Esophagus muscularis mucosa (tissue), 4 donors: Measurements from ENCODE around the gene FLNC. TPM values are rescaled to one million over a fixed set of nuclear protein-coding genes. Genes with fewer than 3 reads are reported as not detected.

Source experiments
- DNase-seq: peaks from one replicate; pipeline ENCODE4 v3.0.0-alpha.2; 2017; ENCODE audit errors: extremely low spot score
- H3K27ac ChIP-seq, 4 donors: fragments of 200-600 bp; sonication (generic); replicated peaks in 1 of 4; 1 replicate in 3 of 4; 2 replicates in 1 of 4; pipeline ENCODE4 v1.5.1; 2016 to 2019; ENCODE audit warnings: mild to moderate bottlenecking in 1 of 4
- H3K27me3 ChIP-seq, 4 donors: fragments of 200-600 bp; sonication (generic); one replicate each; pipeline versions ENCODE4 v1.5.1 to v1.6.0; 2016 to 2019
- H3K36me3 ChIP-seq, 4 donors: fragments of 200-600 bp; sonication (generic); one replicate each; pipeline ENCODE4 v1.5.1; 2016 to 2019
- H3K4me1 ChIP-seq, 4 donors: fragments of 200-600 bp; sonication (generic); one replicate each; pipeline ENCODE4 v1.5.1; 2016 to 2019
- H3K4me3 ChIP-seq, 4 donors: fragments of 200-600 bp; sonication (generic); 1 replicate in 2 of 4; 2 replicates in 2 of 4; pipeline ENCODE4 v1.5.1; 2016 to 2019; ENCODE audit warnings: mild to moderate bottlenecking in 4 of 4, moderate library complexity in 1 of 4
- H3K9me3 ChIP-seq, 4 donors: fragments of 200-600 bp; sonication (generic); 1 replicate in 3 of 4; 2 replicates in 1 of 4; pipeline ENCODE4 v1.5.1; 2016 to 2019
- EP300 ChIP-seq: sonication (generic); formaldehyde crosslinking; IDR thresholded peaks from one replicate; pipeline ENCODE4 v1.6.1; 2017; ENCODE audit warnings: antibody characterized with exemption
- POLR2A ChIP-seq: fragments of 450-650 bp; IDR thresholded peaks from one replicate; pipeline ENCODE4 v1.6.1; 2017; ENCODE audit warnings: antibody characterized with exemption, moderate library complexity, mild to moderate bottlenecking, low read depth
- POLR2AphosphoS5 ChIP-seq, 2 donors: sonication (generic); formaldehyde crosslinking; IDR thresholded peaks; one replicate each; pipeline ENCODE4 v1.6.1; 2017; ENCODE audit warnings: antibody characterized with exemption in 2 of 2
- WGBS: methylation state at CpG from one replicate; pipeline ENCODE4 v1.1.5; 2018; 5-methylcytosine and 5-hydroxymethylcytosine counted together
- intact Hi-C: fragments of 100-400 bp; cut with DNase I; formaldehyde crosslinking; loops from one replicate; pipeline ENCODE4 v1.15.1; 2023
- total RNA-seq, 4 donors: library from RNA; depleted of rRNA; stranded (reverse); fragments of >200 nt; gene quantifications; one replicate each; pipeline versions ENCODE4 v1.1.0 to v1.2.1, GENCODE V29; 2016
- TF ChIP-seq, protein P1 (sequence below), 3 experiments: fragments of 200-600 bp in 2 of 3; fragments of 450-650 bp in 1 of 3; sonication (generic) in 2 of 3; IDR thresholded peaks; one replicate each; pipeline ENCODE4 v1.5.1; 2017 to 2019; ENCODE audit warnings: antibody characterized with exemption in 3 of 3, mild to moderate bottlenecking in 2 of 3, moderate library complexity in 1 of 3

The FLNC gene
- total RNA-seq, 4 donors from 2014 or later = 391 to 932 (median 533) TPM

DNA sequence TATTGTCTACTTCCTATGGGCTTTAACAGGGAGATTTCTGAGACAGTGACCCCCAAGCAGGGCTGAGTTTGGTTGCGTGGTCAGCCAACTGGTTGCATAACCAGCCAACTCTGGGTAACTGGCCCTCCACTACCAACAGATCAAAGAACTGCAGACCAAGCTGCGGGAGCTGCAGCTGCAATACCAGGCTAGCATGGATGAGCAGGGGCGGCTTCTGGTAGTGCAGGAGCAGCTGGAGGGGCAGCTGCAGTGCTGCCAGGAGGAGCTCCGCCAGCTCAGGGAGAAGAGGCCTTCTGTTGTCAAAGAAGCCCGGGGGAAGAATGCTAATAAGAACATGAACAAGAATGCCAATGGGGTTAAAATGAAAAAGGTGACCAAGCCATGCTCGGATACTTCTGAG lies 15.7 kb upstream of the FLNC start:
- intact Hi-C loops = no loop called here
- H3K9me3 ChIP-seq = no peaks in the 10 kb centered on the region
- H3K27ac ChIP-seq = no peak overlapping the region
- no peaks in the 10 kb centered on the region for H3K27me3 ChIP-seq
- H3K36me3 ChIP-seq = peaks cover 0 to 7% (median 0%) of the 10 kb centered on the region in 4 donors
- TF ChIP-seq EP300 = no peak
- no peak for TF ChIP-seq POLR2A
- TF ChIP-seq, protein P1, sequence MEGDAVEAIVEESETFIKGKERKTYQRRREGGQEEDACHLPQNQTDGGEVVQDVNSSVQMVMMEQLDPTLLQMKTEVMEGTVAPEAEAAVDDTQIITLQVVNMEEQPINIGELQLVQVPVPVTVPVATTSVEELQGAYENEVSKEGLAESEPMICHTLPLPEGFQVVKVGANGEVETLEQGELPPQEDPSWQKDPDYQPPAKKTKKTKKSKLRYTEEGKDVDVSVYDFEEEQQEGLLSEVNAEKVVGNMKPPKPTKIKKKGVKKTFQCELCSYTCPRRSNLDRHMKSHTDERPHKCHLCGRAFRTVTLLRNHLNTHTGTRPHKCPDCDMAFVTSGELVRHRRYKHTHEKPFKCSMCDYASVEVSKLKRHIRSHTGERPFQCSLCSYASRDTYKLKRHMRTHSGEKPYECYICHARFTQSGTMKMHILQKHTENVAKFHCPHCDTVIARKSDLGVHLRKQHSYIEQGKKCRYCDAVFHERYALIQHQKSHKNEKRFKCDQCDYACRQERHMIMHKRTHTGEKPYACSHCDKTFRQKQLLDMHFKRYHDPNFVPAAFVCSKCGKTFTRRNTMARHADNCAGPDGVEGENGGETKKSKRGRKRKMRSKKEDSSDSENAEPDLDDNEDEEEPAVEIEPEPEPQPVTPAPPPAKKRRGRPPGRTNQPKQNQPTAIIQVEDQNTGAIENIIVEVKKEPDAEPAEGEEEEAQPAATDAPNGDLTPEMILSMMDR (IDR thresholded peaks at IDR 0.05) = no peak
- TF ChIP-seq POLR2AphosphoS5 (IDR thresholded peaks at IDR 0.05) = no peak
- no peak overlapping the region for H3K4me3 ChIP-seq
- 90% methylated on average over 6 of the region's 6 CpGs for WGBS
- no peak for DNase-seq
- peaks cover 0 to 5% (median 0%) of the 10 kb centered on the region in 4 donors for H3K4me1 ChIP-seq

DNA sequence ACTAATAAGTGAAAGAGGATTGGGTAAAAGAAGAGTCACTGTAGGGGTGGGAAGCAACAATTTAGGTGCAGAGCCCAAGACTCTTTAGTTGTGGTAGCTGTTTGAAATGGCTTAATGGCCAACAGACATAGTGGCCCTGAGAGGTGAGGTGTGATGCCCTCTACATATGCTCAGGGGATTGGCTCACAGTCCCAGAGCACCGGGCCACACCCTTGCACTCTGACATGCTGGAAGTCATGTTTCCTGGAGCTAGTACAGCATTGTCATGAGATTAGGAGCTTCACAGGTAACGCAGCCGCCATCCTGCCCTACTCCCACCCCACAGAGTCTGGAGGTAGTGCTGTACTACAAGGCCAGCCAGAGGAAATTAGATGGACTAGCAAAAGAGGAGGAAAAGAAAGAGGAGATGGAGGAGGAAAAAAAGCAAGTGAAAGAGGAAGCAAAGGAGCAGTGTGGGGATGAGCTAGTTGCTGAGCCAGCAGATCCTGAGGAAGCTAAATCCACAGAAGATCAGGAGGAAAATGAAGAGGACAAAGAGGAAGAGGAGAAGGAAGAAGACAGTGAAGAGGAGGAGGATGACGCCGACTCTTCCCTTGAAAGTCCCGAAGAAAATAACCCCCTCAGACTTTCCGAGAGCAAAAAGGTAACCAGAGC lies 14.8 kb upstream of the FLNC start:
- intact Hi-C loops = no loop called here
- 87% methylated on average over 7 of the region's 7 CpGs for WGBS
- Histone ChIP-seq H3K36me3 (no peaks in the 10 kb centered on the region), H3K4me1 (peaks cover 0 to 5% (median 0%) of the 10 kb centered on the region in 4 donors), H3K27ac (no peak overlapping the region), H3K27me3 (no peaks in the 10 kb centered on the region), H3K4me3 (no peak overlapping the region), H3K9me3 (no peaks in the 10 kb centered on the region)
- TF ChIP-seq, protein P1 (IDR thresholded peaks at IDR 0.05) = no peak
- TF ChIP-seq POLR2A (no peak), POLR2AphosphoS5 (IDR thresholded peaks at IDR 0.05) (no peak)
- DNase-seq = no peak

DNA sequence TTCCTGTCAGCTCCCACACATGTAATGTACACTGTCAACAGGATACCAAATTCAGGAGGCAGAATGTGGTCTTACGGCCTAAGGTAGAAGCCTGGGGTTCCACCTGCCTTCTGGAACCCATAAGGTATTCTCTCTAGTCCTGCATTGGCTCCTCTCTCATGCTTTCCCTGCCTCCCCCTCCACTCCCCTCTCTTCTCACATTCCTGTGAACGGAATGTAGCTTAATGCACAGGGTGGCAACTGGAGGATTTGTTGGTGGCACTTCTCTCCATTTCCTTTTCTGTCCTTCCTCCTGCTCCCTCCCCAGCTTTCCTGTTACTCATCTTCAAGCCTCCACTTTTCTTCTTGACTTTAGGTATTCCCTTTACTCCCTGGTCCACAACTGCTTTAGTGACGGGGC lies 11.5 kb upstream of the FLNC start:
- intact Hi-C loops = no loop called here
- Histone ChIP-seq H3K9me3 (no peaks in the 10 kb centered on the region), H3K4me3 (no peak overlapping the region), H3K27ac (no peak overlapping the region), H3K27me3 (no peaks in the 10 kb centered on the region), H3K36me3 (no peaks in the 10 kb centered on the region), H3K4me1 (no peaks in the 10 kb centered on the region)
- no peak for DNase-seq
- 80% methylated on average over 3 of the region's 3 CpGs for WGBS
- TF ChIP-seq EP300 (no peak), POLR2AphosphoS5 (IDR thresholded peaks at IDR 0.05) (no peak), POLR2A (no peak)
- TF ChIP-seq, protein P1 (IDR thresholded peaks at IDR 0.05) = no peak

DNA sequence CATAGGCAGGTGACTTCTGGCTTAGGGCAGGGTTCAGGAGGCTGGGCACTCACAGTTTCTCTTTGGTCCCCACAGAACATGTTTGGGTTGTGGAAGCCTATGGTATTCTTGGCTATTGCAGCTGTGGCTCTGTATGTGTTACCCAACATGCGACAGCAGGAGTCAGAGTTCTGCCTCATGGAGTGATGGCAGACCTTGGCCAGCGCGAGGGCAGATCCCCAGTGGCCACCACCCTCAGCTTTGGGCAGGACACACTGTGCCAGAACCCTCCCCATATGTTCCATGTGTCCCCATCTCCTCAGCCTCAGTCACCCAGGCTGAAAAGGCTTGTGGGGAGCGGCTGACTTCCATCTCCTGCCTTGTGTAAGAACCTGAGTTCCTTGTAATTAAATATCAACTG lies 8.5 kb upstream of the FLNC start:
- TF ChIP-seq, protein P1 (IDR thresholded peaks at IDR 0.05) = no peak
- TF ChIP-seq EP300 (no peak), POLR2AphosphoS5 (IDR thresholded peaks at IDR 0.05) (no peak), POLR2A (no peak)
- 89% methylated on average over 1 of the region's 4 CpGs for WGBS
- no peak for DNase-seq
- Histone ChIP-seq H3K27ac (no peak overlapping the region), H3K9me3 (no peaks in the 10 kb centered on the region), H3K4me3 (no peak overlapping the region), H3K36me3 (no peaks in the 10 kb centered on the region), H3K4me1 (peaks cover 0 to 3% (median 0%) of the 10 kb centered on the region in 4 donors), H3K27me3 (no peaks in the 10 kb centered on the region)
- intact Hi-C loops = no loop called here

DNA sequence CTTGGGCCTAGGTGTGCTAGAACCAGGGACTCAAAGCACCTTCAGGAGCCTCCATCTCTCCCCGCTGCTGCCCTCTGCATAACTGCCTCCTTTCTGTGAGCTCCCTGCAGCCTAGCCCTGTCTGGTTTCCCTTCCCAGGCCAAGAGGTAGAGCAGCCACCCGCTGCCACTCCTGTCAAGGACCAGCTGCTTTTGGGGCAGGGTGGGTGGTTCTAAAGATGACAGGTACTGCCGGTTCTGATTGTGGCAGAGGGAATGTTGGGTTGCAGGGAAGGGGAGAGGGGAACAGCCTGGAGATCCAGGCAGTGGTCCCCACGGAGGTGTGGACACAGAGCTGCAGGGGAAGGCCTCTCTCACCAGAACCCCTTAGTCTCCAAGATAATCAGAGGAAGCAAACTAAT lies 3.7 kb upstream of the FLNC start:
- intact Hi-C loops = loop anchor here (5.0 kb wide), 1 partner anchor 34 kb away; the partner anchor contains the start of gene CCDC136
- H3K4me3 ChIP-seq = no peak overlapping the region
- H3K9me3 ChIP-seq = no peaks in the 10 kb centered on the region
- no peak for TF ChIP-seq POLR2A
- TF ChIP-seq, protein P1 (IDR thresholded peaks at IDR 0.05) = no peak
- TF ChIP-seq EP300 = no peak
- TF ChIP-seq POLR2AphosphoS5 (IDR thresholded peaks at IDR 0.05) = no peak
- 90% methylated on average over 4 of the region's 4 CpGs for WGBS
- DNase-seq = no peak
- H3K36me3 ChIP-seq = no peaks in the 10 kb centered on the region
- H3K27me3 ChIP-seq = peaks cover 0 to 4% (median 0%) of the 10 kb centered on the region in 4 donors
- peaks cover 30 to 47% (median 43%) of the 10 kb centered on the region in 4 donors for H3K4me1 ChIP-seq
- peak overlapping the region in 1 of 4 donors; percentile 97 for H3K27ac ChIP-seq
